Thoracic aorta (tissue), 2 donors: ENCODE measurements around the gene PIEZO1. TPM values are rescaled to one million over a fixed set of nuclear protein-coding genes. Genes with fewer than 3 reads are reported as not detected.

Experiments
- ATAC-seq: fragments of 150-250 bp; one replicate; pipeline ENCODE4 v1.8.0; 2017; ENCODE audit warnings: low read depth; ENCODE audit not compliant: insufficient number of reproducible peaks, low FRiP score
- DNase-seq: peaks from one replicate; pipeline ENCODE4 v3.0.0-alpha.2; 2020; ENCODE audit warnings: low spot score
- H3K27ac ChIP-seq, 2 donors: fragments of 200-600 bp; sonication (generic); 1 replicate in 1 of 2; 2 replicates in 1 of 2; pipeline ENCODE4 v1.5.1; 2016; ENCODE audit warnings: mild to moderate bottlenecking in 2 of 2, moderate library complexity in 2 of 2
- H3K27me3 ChIP-seq: fragments of 200-600 bp; sonication (generic); replicated peaks from 2 replicates; pipeline ENCODE4 v1.6.0; 2016; ENCODE audit warnings: mild to moderate bottlenecking; ENCODE audit not compliant: insufficient read depth
- H3K36me3 ChIP-seq: fragments of 200-600 bp; sonication (generic); one replicate; pipeline ENCODE4 v1.5.1; 2016
- H3K4me1 ChIP-seq, 2 donors: fragments of 200-600 bp; sonication (generic); 1 replicate in 1 of 2; 2 replicates in 1 of 2; pipeline versions ENCODE4 v1.5.1 to v1.6.0; 2016; ENCODE audit warnings: low read depth in 2 of 2, mild to moderate bottlenecking in 1 of 2; ENCODE audit not compliant: control insufficient read depth in 1 of 2
- H3K4me3 ChIP-seq: fragments of 200-600 bp; sonication (generic); 2 replicates; pipeline ENCODE4 v1.5.1; 2016; ENCODE audit warnings: mild to moderate bottlenecking
- H3K9me3 ChIP-seq: fragments of 200-600 bp; sonication (generic); 2 replicates; pipeline ENCODE4 v1.5.1; 2016
- CTCF ChIP-seq: fragments of 200-600 bp; sonication (generic); IDR thresholded peaks from one replicate; pipeline ENCODE4 v1.5.1; 2019; ENCODE audit warnings: antibody characterized with exemption
- total RNA-seq, 2 donors: library from RNA; depleted of rRNA; stranded (reverse); fragments of >200 nt; gene quantifications; one replicate each; pipeline versions ENCODE4 v1.1.0 to v1.2.3, GENCODE V29; 2016

The PIEZO1 gene
- total RNA-seq, 2 donors from 2014 or later = 108 to 179 TPM

- no peak for DNase-seq
- Histone ChIP-seq H3K4me3 (no peak overlapping the region), H3K4me1 (peaks cover 0 to under 1% of the 10 kb centered on the region in 2 donors), H3K9me3 (no peaks in the 10 kb centered on the region), H3K36me3 (peaks cover 29% of the 10 kb centered on the region), H3K27me3 (no peaks in the 10 kb centered on the region), H3K27ac (no peak overlapping the region)
- no peak for TF ChIP-seq CTCF
- ATAC-seq = no peak
Observed at GRCh38 chr16:88732172-88732960, 52.7 kb downstream of the PIEZO1 start.

GRCh38 chr16:88731699-88732098 lies 53.3 kb downstream of the PIEZO1 start:
- Histone ChIP-seq H3K27me3 (no peaks in the 10 kb centered on the region), H3K4me1 (no peaks in the 10 kb centered on the region), H3K4me3 (no peak overlapping the region), H3K9me3 (no peaks in the 10 kb centered on the region), H3K27ac (no peak overlapping the region), H3K36me3 (peaks cover 29% of the 10 kb centered on the region)
- no peak for TF ChIP-seq CTCF
- ATAC-seq (no peak), DNase-seq (no peak)

- DNase-seq (no peak), ATAC-seq (no peak)
- Histone ChIP-seq H3K9me3 (no peaks in the 10 kb centered on the region), H3K36me3 (peaks cover 31% of the 10 kb centered on the region), H3K4me1 (no peaks in the 10 kb centered on the region), H3K4me3 (no peak overlapping the region), H3K27me3 (no peaks in the 10 kb centered on the region), H3K27ac (no peak overlapping the region)
- TF ChIP-seq CTCF = no peak
Observed at GRCh38 chr16:88730632-88731607, 54.1 kb downstream of the PIEZO1 start.

GRCh38 chr16:88727871-88728270 lies 57.1 kb downstream of the PIEZO1 start:
- no peak for DNase-seq
- no peak for TF ChIP-seq CTCF
- H3K4me3 ChIP-seq = no peak overlapping the region
- no peaks in the 10 kb centered on the region for H3K9me3 ChIP-seq
- H3K27ac ChIP-seq = no peak overlapping the region
- no peaks in the 10 kb centered on the region for H3K27me3 ChIP-seq
- no peak for ATAC-seq
- no peaks in the 10 kb centered on the region for H3K4me1 ChIP-seq
- peaks cover 40% of the 10 kb centered on the region for H3K36me3 ChIP-seq

GRCh38 chr16:88726981-88727380 lies 58.0 kb downstream of the PIEZO1 start:
- ATAC-seq = no peak
- DNase-seq = no peak
- Histone ChIP-seq H3K4me1 (no peaks in the 10 kb centered on the region), H3K27ac (no peak overlapping the region), H3K27me3 (no peaks in the 10 kb centered on the region), H3K9me3 (no peaks in the 10 kb centered on the region), H3K36me3 (peaks cover 43% of the 10 kb centered on the region), H3K4me3 (no peak overlapping the region)
- no peak for TF ChIP-seq CTCF
